Pericardium fibroblast (primary cell): ENCODE results near the gene KIF27. TPM values are rescaled to one million over a fixed set of nuclear protein-coding genes. Genes with fewer than 3 reads are reported as not detected.

Source experiments
- total RNA-seq: library from RNA; depleted of rRNA; stranded (reverse); fragments of >200 nt; gene quantifications from 2 replicates; pipeline ENCODE4 v1.2.3, GENCODE V29; 2015

The KIF27 gene, protein sequence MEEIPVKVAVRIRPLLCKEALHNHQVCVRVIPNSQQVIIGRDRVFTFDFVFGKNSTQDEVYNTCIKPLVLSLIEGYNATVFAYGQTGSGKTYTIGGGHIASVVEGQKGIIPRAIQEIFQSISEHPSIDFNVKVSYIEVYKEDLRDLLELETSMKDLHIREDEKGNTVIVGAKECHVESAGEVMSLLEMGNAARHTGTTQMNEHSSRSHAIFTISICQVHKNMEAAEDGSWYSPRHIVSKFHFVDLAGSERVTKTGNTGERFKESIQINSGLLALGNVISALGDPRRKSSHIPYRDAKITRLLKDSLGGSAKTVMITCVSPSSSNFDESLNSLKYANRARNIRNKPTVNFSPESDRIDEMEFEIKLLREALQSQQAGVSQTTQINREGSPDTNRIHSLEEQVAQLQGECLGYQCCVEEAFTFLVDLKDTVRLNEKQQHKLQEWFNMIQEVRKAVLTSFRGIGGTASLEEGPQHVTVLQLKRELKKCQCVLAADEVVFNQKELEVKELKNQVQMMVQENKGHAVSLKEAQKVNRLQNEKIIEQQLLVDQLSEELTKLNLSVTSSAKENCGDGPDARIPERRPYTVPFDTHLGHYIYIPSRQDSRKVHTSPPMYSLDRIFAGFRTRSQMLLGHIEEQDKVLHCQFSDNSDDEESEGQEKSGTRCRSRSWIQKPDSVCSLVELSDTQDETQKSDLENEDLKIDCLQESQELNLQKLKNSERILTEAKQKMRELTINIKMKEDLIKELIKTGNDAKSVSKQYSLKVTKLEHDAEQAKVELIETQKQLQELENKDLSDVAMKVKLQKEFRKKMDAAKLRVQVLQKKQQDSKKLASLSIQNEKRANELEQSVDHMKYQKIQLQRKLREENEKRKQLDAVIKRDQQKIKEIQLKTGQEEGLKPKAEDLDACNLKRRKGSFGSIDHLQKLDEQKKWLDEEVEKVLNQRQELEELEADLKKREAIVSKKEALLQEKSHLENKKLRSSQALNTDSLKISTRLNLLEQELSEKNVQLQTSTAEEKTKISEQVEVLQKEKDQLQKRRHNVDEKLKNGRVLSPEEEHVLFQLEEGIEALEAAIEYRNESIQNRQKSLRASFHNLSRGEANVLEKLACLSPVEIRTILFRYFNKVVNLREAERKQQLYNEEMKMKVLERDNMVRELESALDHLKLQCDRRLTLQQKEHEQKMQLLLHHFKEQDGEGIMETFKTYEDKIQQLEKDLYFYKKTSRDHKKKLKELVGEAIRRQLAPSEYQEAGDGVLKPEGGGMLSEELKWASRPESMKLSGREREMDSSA (N-terminal part only)
- 1.8 and 4.9 TPM in 2 replicates for total RNA-seq

DNA sequence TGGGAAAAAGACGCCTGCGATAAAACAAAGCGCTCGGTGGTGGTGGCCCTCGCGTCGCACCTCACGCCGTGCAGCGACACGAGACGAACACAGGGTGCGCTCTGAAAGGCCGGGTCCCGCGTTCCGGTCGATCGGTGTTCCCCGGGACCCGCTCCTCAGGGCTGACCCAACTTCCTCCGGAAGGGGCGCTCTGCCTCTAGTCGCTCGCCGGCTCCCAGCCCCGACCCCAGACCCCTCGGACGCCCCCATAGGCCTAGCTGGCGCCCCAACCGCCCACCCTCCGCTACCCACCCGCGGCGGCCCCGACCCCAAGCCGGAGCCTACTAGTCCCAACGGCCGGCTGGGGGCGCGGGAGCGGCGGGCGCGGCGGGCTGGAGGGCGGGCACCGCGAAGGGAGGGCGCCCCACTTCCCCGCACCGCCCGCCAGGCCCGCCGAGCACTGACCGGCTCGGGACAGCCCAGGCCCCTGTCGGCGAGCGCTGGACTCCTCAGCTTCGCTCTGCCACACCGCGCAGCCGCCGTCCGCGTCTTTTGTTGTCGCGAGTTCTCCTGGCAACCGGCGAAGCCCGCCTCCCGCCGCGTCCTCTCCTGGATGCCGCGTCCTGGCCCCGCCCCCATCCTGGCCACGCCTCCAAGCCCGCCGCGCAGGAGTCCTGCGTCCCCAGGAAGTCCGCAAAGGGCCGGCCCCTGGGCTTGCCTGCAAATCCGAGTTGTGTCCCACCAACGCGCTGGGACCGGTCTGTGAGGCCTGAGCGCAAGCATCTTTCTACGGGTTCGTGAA lies at the start of gene KIF27:
TSS of gene KIF27 (minus strand) at position 506 of the 781 bp plus-strand sequence. CDS start 5,841 bp downstream, outside the sequence.

DNA sequence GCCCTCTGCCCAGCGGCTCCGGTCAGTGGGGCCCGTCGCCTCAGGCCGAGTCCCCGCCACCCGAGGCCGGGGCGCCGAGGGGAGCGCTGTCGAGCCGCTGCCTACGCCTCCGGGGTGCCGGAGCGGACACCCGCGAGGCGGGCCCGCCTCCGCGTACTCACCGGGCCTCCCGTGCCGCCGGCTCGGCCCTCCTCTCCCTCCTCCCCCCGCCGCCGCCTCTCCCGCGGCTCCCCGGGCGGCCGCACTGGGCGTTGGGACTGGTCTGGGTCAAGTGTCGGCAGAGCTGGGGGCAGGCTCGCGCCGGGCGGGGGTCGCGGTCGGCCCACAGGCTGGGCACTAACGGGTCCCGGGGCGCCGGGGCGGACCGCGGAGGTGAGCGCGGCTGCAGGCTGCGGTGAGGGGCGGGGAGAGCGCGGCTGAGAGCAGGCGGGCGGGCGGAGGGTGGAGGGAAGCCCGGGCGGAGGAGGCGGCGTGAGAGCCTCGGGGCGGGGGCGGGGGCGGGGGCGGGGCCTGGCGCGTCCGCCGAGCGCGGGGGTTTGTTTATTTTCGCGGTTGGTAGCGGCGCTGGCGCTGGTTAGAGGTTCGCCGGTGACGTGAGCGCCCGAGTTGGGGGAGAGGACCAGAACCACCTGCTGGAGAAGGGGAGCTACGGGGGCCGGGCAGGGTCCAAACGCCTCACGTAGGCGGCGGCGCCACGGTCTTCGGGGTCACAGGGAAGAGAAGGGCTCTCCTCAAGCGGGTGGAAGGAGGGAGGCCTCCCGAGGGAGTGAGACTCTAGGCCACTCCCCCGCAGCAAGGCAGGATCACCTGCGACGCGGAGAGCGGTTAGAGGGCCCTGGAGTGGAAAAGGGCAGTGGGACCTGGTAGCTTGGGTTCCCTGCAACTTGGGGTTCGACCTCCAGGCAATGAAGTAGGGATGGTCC lies 103.6 kb downstream of the KIF27 start, which contains the start of gene GKAP1:
TSS of gene GKAP1 (minus strand) at position 414 of the 923 bp plus-strand sequence. CDS start 11,252 bp downstream, outside the sequence.

Other genes starting within 250 kb of the KIF27 start
- gene UBQLN1, start 213.5 kb downstream of the KIF27 start, total RNA-seq = 59.3 and 66.5 TPM in 2 replicates
- 0.12 and 2.9 TPM in 2 replicates for gene GKAP1, start 103.7 kb downstream of the KIF27 start, total RNA-seq
- gene HNRNPK, start 58.8 kb upstream of the KIF27 start, total RNA-seq = 423 and 456 TPM in 2 replicates
- gene RMI1, start 59.4 kb upstream of the KIF27 start, total RNA-seq = 1.6 and 5.7 TPM in 2 replicates